OCI-LY7 (cell line): ENCODE results near the gene ROBO2.

Source experiments
- EZH2phosphoT487 ChIP-seq: fragments of 200-600 bp; sonication (generic); IDR thresholded peaks from 2 replicates; pipeline ENCODE4 v1.6.1; 2018; ENCODE audit warnings: low read depth, borderline replicate concordance, mild to moderate bottlenecking, mixed run types, antibody characterized with exemption, low read length, moderate library complexity, mixed read lengths
- TF ChIP-seq, protein P1 (sequence below): fragments of 200-600 bp; sonication (generic); conservative IDR thresholded peaks from 2 replicates; pipeline ENCODE4 v1.5.1; 2014; ENCODE audit warnings: mild to moderate bottlenecking, antibody characterized with exemption, low read length, moderate library complexity, mixed read lengths

DNA sequence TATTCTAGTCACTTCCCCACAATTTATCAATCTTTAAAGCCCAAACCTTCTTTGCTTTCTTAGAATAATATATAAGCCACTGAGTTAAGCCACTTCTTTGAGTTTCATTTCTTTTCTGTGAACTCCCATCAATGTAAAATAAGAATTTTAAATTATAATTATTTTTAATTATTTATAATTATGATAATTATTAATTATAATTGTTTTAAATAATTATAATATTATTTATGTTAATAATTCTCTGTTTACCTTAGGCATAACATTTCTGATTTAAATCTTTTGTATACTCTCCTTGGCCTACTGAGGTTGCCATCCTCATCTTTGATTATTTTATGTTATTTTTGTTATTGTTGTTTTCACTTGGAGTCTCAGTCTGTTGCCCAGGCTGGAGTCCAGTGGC is 644.2 kb downstream of the ROBO2 start:
- TF ChIP-seq, protein P1, sequence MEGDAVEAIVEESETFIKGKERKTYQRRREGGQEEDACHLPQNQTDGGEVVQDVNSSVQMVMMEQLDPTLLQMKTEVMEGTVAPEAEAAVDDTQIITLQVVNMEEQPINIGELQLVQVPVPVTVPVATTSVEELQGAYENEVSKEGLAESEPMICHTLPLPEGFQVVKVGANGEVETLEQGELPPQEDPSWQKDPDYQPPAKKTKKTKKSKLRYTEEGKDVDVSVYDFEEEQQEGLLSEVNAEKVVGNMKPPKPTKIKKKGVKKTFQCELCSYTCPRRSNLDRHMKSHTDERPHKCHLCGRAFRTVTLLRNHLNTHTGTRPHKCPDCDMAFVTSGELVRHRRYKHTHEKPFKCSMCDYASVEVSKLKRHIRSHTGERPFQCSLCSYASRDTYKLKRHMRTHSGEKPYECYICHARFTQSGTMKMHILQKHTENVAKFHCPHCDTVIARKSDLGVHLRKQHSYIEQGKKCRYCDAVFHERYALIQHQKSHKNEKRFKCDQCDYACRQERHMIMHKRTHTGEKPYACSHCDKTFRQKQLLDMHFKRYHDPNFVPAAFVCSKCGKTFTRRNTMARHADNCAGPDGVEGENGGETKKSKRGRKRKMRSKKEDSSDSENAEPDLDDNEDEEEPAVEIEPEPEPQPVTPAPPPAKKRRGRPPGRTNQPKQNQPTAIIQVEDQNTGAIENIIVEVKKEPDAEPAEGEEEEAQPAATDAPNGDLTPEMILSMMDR = no peak
- TF ChIP-seq EZH2phosphoT487 = no peak
